B cell (primary cell): ENCODE data around the gene NATD1. TPM values are rescaled to one million over a fixed set of nuclear protein-coding genes. Genes with fewer than 3 reads are reported as not detected.

Source experiments
- ATAC-seq: fragments of 200-7000 bp; cut with Tn5 transposase; one replicate; pipeline ENCODE4 v1.10.0; 2021; ENCODE audit warnings: low read depth, mild to moderate bottlenecking, moderate number of reproducible peaks, moderate library complexity
- CTCF ChIA-PET: fragments of 350-600 bp; sonication (Branson Sonifier 250); formaldehyde crosslinking; loops from one replicate; lab custom pipeline; 2021; ENCODE audit warnings: antibody characterized with exemption, inconsistent platforms; lab: Charles Lee
- POLR2A ChIA-PET: fragments of 350-600 bp; sonication (Branson Sonifier 250); formaldehyde crosslinking; loops from one replicate; lab custom pipeline; 2021; ENCODE audit warnings: antibody characterized with exemption; lab: Charles Lee
- DNase-seq: peaks from one replicate; pipeline ENCODE4 v3.0.0; 2013
- H2AFZ ChIP-seq: 2 replicates; pipeline ENCODE4 v1.6.1; 2012; ENCODE audit warnings: mild to moderate bottlenecking, low read depth, low read length; ENCODE audit not compliant: insufficient read depth, poor library complexity, severe bottlenecking
- H3K27ac ChIP-seq, 2 donors: 1 replicate in 1 of 2; 2 replicates in 1 of 2; pipeline ENCODE4 v1.5.1; 2012 to 2013; ENCODE audit warnings: low read length in 2 of 2, mild to moderate bottlenecking in 2 of 2, moderate library complexity in 1 of 2
- H3K27me3 ChIP-seq, 4 experiments: fragments of 200-600 bp in 1 of 4; sonication (generic) in 1 of 4; replicated peaks in 1 of 4; 1 replicate in 2 of 4; 2 replicates in 2 of 4; pipeline versions ENCODE4 v1.6.1 to v1.7.0; 2013 to 2016; ENCODE audit warnings: low read length in 3 of 4, mild to moderate bottlenecking in 2 of 4, mixed read lengths in 1 of 4, moderate library complexity in 1 of 4; ENCODE audit not compliant: insufficient read depth in 4 of 4, control insufficient read depth in 3 of 4; ENCODE audit errors: control extremely low read depth in 1 of 4
- H3K36me3 ChIP-seq, 2 experiments: replicated peaks in 1 of 2; 1 replicate in 1 of 2; 2 replicates in 1 of 2; pipeline versions ENCODE4 v1.6.1 to v1.7.1; 2013; ENCODE audit warnings: low read length in 1 of 2; ENCODE audit not compliant: insufficient read depth in 2 of 2, control insufficient read depth in 1 of 2; ENCODE audit errors: control extremely low read depth in 1 of 2, extremely low read depth in 1 of 2
- H3K4me1 ChIP-seq, 2 donors: fragments of 200-600 bp in 1 of 2; sonication (generic) in 1 of 2; 1 replicate in 1 of 2; 2 replicates in 1 of 2; pipeline versions ENCODE4 v1.5.1 to v1.6.1; 2013 to 2017; ENCODE audit warnings: low read length in 2 of 2; ENCODE audit not compliant: control insufficient read depth in 2 of 2, insufficient read depth in 2 of 2
- H3K4me2 ChIP-seq: replicated peaks from 2 replicates; pipeline ENCODE3; 2012; ENCODE audit warnings: mild to moderate bottlenecking, low read depth, low read length; ENCODE audit not compliant: poor library complexity, severe bottlenecking
- H3K4me3 ChIP-seq, 5 experiments: fragments of 200-600 bp in 1 of 5; sonication (generic) in 1 of 5; 1 replicate in 3 of 5; 2 replicates in 2 of 5; pipeline versions ENCODE4 v1.5.1 to v1.7.0; 2011 to 2016; ENCODE audit warnings: low read length in 4 of 5, mild to moderate bottlenecking in 4 of 5, low read depth in 2 of 5, control low read depth in 1 of 5, moderate library complexity in 1 of 5; ENCODE audit not compliant: insufficient read depth in 1 of 5; ENCODE audit errors: control extremely low read depth in 1 of 5, extremely low read depth in 1 of 5
- H3K79me2 ChIP-seq: fragments of 200-600 bp; sonication (generic); one replicate; pipeline ENCODE4 v1.6.0; 2016; ENCODE audit warnings: low read length; ENCODE audit not compliant: control insufficient read depth, insufficient read depth
- H3K9ac ChIP-seq: fragments of 200-600 bp; sonication (generic); 2 replicates; pipeline ENCODE4 v1.6.1; 2017; ENCODE audit warnings: mild to moderate bottlenecking, low read length, moderate library complexity
- H3K9me3 ChIP-seq, 3 donors: one replicate each; pipeline versions ENCODE4 v1.6.1 to v1.7.1; 2013; ENCODE audit warnings: low read length in 2 of 3; ENCODE audit not compliant: control insufficient read depth in 2 of 3, insufficient read depth in 1 of 3; ENCODE audit errors: control extremely low read depth in 1 of 3
- H4K20me1 ChIP-seq: 2 replicates; pipeline ENCODE4 v1.6.0; 2012; ENCODE audit warnings: mild to moderate bottlenecking, low read length; ENCODE audit not compliant: insufficient read depth, control insufficient read depth, poor library complexity, severe bottlenecking
- H3K27ac Mint-ChIP-seq: one replicate; pipeline ENCODE4 v1.8.0; 2021; ENCODE audit warnings: mixed read lengths
- H3K27me3 Mint-ChIP-seq: one replicate; pipeline ENCODE4 v1.8.0; 2021; ENCODE audit warnings: mixed read lengths
- H3K4me1 Mint-ChIP-seq: one replicate; pipeline ENCODE4 v1.8.0; 2021; ENCODE audit warnings: mixed read lengths
- H3K4me3 Mint-ChIP-seq: one replicate; pipeline ENCODE4 v1.8.0; 2021; ENCODE audit warnings: mixed read lengths
- H3K9me3 Mint-ChIP-seq: one replicate; pipeline ENCODE4 v1.8.0; 2022; ENCODE audit warnings: mixed read lengths; ENCODE audit not compliant: insufficient read depth
- EZH2 ChIP-seq: IDR thresholded peaks from 2 replicates; pipeline ENCODE4 v1.6.1; 2012; ENCODE audit warnings: borderline replicate concordance, low read depth, mild to moderate bottlenecking, moderate library complexity, low read length; ENCODE audit not compliant: insufficient read depth, poor library complexity, severe bottlenecking
- WGBS: methylation state at CpG from one replicate; pipeline ENCODE4 v1.1.5; 2013; ENCODE audit warnings: missing lambda C conversion rate; ENCODE audit not compliant: insufficient coverage; 5-methylcytosine and 5-hydroxymethylcytosine counted together
- intact Hi-C: fragments of 100-400 bp; cut with micrococcal nuclease; formaldehyde crosslinking; loops from one replicate; pipeline ENCODE4 v1.10.0; 2022
- polyA plus RNA-seq: library from polyadenylated mRNA; depleted of rRNA; stranded (reverse); fragments of >200 nt; gene quantifications from 2 replicates; pipeline ENCODE4 v1.2.3, GENCODE V29; 2012
- total RNA-seq, 2 donors: library from RNA; stranded (reverse); fragments of 120-200 nt in 1 of 2; gene quantifications; 1 replicate in 1 of 2; 2 replicates in 1 of 2; pipeline versions ENCODE4 v1.2.3 to v1.2.4, GENCODE V29; 2013 to 2022
- TF ChIP-seq, protein P1 (sequence below): fragments of 200-600 bp; IDR thresholded peaks from one replicate; pipeline ENCODE4 v1.8.0; 2022; ENCODE audit warnings: antibody characterized with exemption, mild to moderate bottlenecking

NATD1 gene
- total and polyA plus RNA-seq, 2 donors (not counting 1 experiment from before 2014, with no cell fraction given) = 2.0 to 6.7 TPM

DNA sequence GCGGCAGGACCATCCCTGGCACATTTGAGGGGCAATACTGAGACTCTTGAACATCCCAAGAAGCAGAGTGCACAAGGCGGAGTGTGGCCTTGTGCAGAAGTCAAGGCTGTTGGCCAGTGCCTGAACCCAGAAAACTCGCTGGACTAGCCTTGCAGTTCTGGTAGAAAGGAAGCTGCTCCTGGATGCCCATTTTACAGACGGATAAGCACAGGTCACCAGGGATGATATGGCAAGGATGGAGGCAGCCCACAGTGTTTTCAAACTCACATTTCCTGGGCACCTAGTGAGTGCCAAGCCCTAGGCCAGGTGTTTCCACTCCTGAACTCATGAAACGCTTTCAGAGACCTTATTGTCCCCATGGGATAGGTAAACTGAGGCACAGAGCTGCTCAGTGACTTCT is 29.6 kb upstream of the NATD1 start:
- H3K4me1 ChIP-seq = peaks cover 57 to 77% of the 10 kb centered on the region in 2 donors
- no peak for ATAC-seq
- H2AFZ ChIP-seq = no peak overlapping the region
- no peaks in the 10 kb centered on the region for H3K9me3 ChIP-seq
- H3K36me3 ChIP-seq = no peaks in the 10 kb centered on the region
- 98% methylated on average over 5 of the region's 5 CpGs for WGBS
- H3K4me2 ChIP-seq = no peak overlapping the region
- no peak overlapping the region for H3K4me3 ChIP-seq
- no peak overlapping the region for H3K27ac ChIP-seq
- H3K27ac Mint-ChIP-seq = no peak overlapping the region
- H3K9me3 Mint-ChIP-seq = no peaks in the 10 kb centered on the region
- H3K27me3 ChIP-seq = no peaks in the 10 kb centered on the region
- ChIA-PET POLR2A (interaction anchor here (1.5 kb wide), 1 partner anchor 240 kb away, joined by 3 read pairs; the partner anchor contains the start of gene USP22), CTCF (interaction anchor here (1.0 to 9.8 kb wide), 5 partner anchors 15 to 230 kb away, joined by 3 to 170 read pairs (median 4); no protein-coding TSS in a partner anchor)
- H3K9ac ChIP-seq = no peak overlapping the region
- peaks cover 19% of the 10 kb centered on the region for H4K20me1 ChIP-seq
- peak overlapping the region; percentile 96 for H3K4me3 Mint-ChIP-seq
- H3K27me3 Mint-ChIP-seq = no peaks in the 10 kb centered on the region
- TF ChIP-seq EZH2 = no peak
- TF ChIP-seq, protein P1, sequence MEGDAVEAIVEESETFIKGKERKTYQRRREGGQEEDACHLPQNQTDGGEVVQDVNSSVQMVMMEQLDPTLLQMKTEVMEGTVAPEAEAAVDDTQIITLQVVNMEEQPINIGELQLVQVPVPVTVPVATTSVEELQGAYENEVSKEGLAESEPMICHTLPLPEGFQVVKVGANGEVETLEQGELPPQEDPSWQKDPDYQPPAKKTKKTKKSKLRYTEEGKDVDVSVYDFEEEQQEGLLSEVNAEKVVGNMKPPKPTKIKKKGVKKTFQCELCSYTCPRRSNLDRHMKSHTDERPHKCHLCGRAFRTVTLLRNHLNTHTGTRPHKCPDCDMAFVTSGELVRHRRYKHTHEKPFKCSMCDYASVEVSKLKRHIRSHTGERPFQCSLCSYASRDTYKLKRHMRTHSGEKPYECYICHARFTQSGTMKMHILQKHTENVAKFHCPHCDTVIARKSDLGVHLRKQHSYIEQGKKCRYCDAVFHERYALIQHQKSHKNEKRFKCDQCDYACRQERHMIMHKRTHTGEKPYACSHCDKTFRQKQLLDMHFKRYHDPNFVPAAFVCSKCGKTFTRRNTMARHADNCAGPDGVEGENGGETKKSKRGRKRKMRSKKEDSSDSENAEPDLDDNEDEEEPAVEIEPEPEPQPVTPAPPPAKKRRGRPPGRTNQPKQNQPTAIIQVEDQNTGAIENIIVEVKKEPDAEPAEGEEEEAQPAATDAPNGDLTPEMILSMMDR = no peak
- peaks cover 59% of the 10 kb centered on the region for H3K79me2 ChIP-seq
- intact Hi-C loops = no loop called here
- peak; percentile 18 for DNase-seq
- peaks cover 76% of the 10 kb centered on the region for H3K4me1 Mint-ChIP-seq

DNA sequence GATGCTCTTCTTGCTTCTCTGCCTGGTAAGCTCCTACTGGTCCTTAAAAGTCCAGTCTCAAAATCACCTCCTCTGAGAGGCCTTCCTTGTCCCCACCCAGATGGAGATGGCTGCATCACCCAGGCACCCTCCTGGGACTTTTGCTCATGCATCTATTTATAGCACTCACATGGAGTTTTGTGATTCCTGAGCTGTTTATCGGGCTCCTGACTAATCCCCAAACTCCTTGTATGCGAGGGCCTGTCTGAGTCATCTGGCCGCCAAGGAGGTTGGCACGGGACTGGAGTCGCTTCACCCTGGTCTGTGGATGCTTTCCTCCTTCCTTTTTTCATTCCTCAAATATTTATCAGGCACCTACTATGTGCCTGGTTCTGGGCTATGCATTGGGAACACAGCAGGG is 29.0 kb upstream of the NATD1 start:
- DNase-seq (no peak), ATAC-seq (no peak)
- Histone ChIP-seq H3K9ac (no peak overlapping the region), H3K27ac (no peak overlapping the region), H3K4me3 (no peak overlapping the region), H3K27me3 (no peaks in the 10 kb centered on the region), H2AFZ (no peak overlapping the region), H3K4me1 (peaks cover 53 to 72% of the 10 kb centered on the region in 2 donors), H3K4me2 (no peak overlapping the region), H4K20me1 (peaks cover 19% of the 10 kb centered on the region), H3K9me3 (no peaks in the 10 kb centered on the region), H3K79me2 (peaks cover 55% of the 10 kb centered on the region), H3K36me3 (no peaks in the 10 kb centered on the region)
- POLR2A ChIA-PET = interaction anchor here (1.5 kb wide), 1 partner anchor 239 kb away, joined by 3 read pairs; the partner anchor contains the start of gene USP22
- H3K4me1 Mint-ChIP-seq = peaks cover 70% of the 10 kb centered on the region
- H3K27me3 Mint-ChIP-seq = no peaks in the 10 kb centered on the region
- H3K27ac Mint-ChIP-seq = no peak overlapping the region
- intact Hi-C loops = no loop called here
- H3K9me3 Mint-ChIP-seq = no peaks in the 10 kb centered on the region
- WGBS = 96% methylated on average over 5 of the region's 5 CpGs
- TF ChIP-seq EZH2 = no peak
- TF ChIP-seq, protein P1 = no peak
- CTCF ChIA-PET = interaction anchor here (1.0 to 9.8 kb wide), 3 partner anchors 153 to 230 kb away, joined by 3 to 170 read pairs (median 4); no protein-coding TSS in a partner anchor
- H3K4me3 Mint-ChIP-seq = peak overlapping the region; percentile 69
